Neural cell (in vitro differentiated cells): ENCODE results near the gene HCCS. TPM values are rescaled to one million over a fixed set of nuclear protein-coding genes. Genes with fewer than 3 reads are reported as not detected.

Experiments used
- H2AFZ ChIP-seq: fragments of 200-600, 300-800 bp; sonication (generic), shearing (Covaris generic); 2 replicates; pipeline ENCODE4 v1.6.0; 2014; ENCODE audit warnings: low read depth, mild to moderate bottlenecking, antibody characterized with exemption, low read length, moderate library complexity
- H3F3A ChIP-seq: fragments of 200-600 bp; shearing (Covaris generic); 2 replicates; pipeline ENCODE4 v1.6.1; 2016; ENCODE audit warnings: mild to moderate bottlenecking, moderate library complexity, mixed read lengths, antibody characterized with exemption, low read length; ENCODE audit not compliant: insufficient read depth, poor library complexity, severe bottlenecking
- H3K27ac ChIP-seq: fragments of 200-600, 300-800 bp; sonication (generic), shearing (Covaris generic); 2 replicates; pipeline ENCODE4 v1.5.1; 2014; ENCODE audit warnings: mild to moderate bottlenecking, low read length, moderate library complexity
- H3K27me3 ChIP-seq: fragments of 300-800, 200-600 bp; sonication (generic), shearing (Covaris generic); 2 replicates; pipeline ENCODE4 v1.6.0; 2014; ENCODE audit warnings: mild to moderate bottlenecking, low read depth, low read length, moderate library complexity; ENCODE audit not compliant: insufficient read depth
- H3K36me3 ChIP-seq: fragments of 300-800, 200-600 bp; sonication (generic), shearing (Covaris generic); 2 replicates; pipeline ENCODE4 v1.5.1; 2014; ENCODE audit warnings: mild to moderate bottlenecking, antibody characterized with exemption, low read length, moderate library complexity; ENCODE audit not compliant: insufficient read depth
- H3K4me2 ChIP-seq: fragments of 300-800, 200-600 bp; sonication (generic), shearing (Covaris generic); 2 replicates; pipeline ENCODE4 v1.6.0; 2014; ENCODE audit warnings: mild to moderate bottlenecking, low read length
- H3K4me3 ChIP-seq: fragments of 300-800, 200-600 bp; sonication (generic), shearing (Covaris generic); 2 replicates; pipeline ENCODE4 v1.5.1; 2014; ENCODE audit warnings: mild to moderate bottlenecking, low read length, moderate library complexity
- H3K79me2 ChIP-seq: fragments of 200-600 bp; shearing (Covaris generic); replicated peaks from 2 replicates; pipeline ENCODE4 v1.6.0; 2014; ENCODE audit warnings: mild to moderate bottlenecking, low read length, moderate library complexity; ENCODE audit not compliant: insufficient read depth
- H3K9ac ChIP-seq: fragments of 300-800, 200-600 bp; sonication (generic), shearing (Covaris generic); 2 replicates; pipeline ENCODE4 v1.6.1; 2016; ENCODE audit warnings: mild to moderate bottlenecking, low read length, mixed read lengths
- H3K9me2 ChIP-seq: fragments of 200-600 bp; shearing (Covaris generic); 2 replicates; pipeline ENCODE4 v1.6.1; 2016; ENCODE audit warnings: mild to moderate bottlenecking, low read length, mixed read lengths; ENCODE audit not compliant: insufficient read depth
- H3K9me3 ChIP-seq: fragments of 200-600, 300-800 bp; sonication (generic), shearing (Covaris generic); 2 replicates; pipeline ENCODE4 v1.6.1; 2016; ENCODE audit warnings: mild to moderate bottlenecking, mixed run types, low read length, moderate library complexity, mixed read lengths
- H4K20me1 ChIP-seq: fragments of 200-600 bp; shearing (Covaris generic); 2 replicates; pipeline ENCODE4 v1.6.1; 2016; ENCODE audit warnings: mild to moderate bottlenecking, mixed run types; ENCODE audit not compliant: insufficient read depth
- EP300 ChIP-seq: fragments of 450-650 bp; conservative IDR thresholded peaks from 2 replicates; pipeline ENCODE4 v1.6.1; 2014; ENCODE audit warnings: antibody characterized with exemption, mild to moderate bottlenecking, moderate library complexity; ENCODE audit not compliant: poor library complexity, severe bottlenecking
- EZH2 ChIP-seq: fragments of 200-600, 300-800 bp; shearing (Covaris generic), sonication (generic); IDR thresholded peaks from 2 replicates; pipeline ENCODE4 v1.6.1; 2014; ENCODE audit warnings: antibody characterized with exemption, low read length, borderline replicate concordance, mild to moderate bottlenecking; ENCODE audit not compliant: insufficient read depth, poor library complexity, severe bottlenecking
- MXI1 ChIP-seq: fragments of 450-650 bp; conservative IDR thresholded peaks from 2 replicates; pipeline ENCODE4 v1.6.1; 2014; ENCODE audit warnings: antibody characterized with exemption, mild to moderate bottlenecking; ENCODE audit not compliant: poor library complexity, severe bottlenecking
- POLR2AphosphoS5 ChIP-seq: IDR thresholded peaks from 2 replicates; pipeline ENCODE4 v1.6.1; 2012
- RAD21 ChIP-seq: fragments of 450-650 bp; conservative IDR thresholded peaks from 2 replicates; pipeline ENCODE4 v1.6.1; 2014; ENCODE audit warnings: antibody characterized with exemption, mild to moderate bottlenecking, moderate library complexity
- REST ChIP-seq: IDR thresholded peaks from 2 replicates; pipeline ENCODE4 v1.6.1; 2012; ENCODE audit warnings: borderline replicate concordance
- SMC3 ChIP-seq: fragments of 450-650 bp; conservative IDR thresholded peaks from 2 replicates; pipeline ENCODE4 v1.6.1; 2014; ENCODE audit warnings: antibody characterized with exemption, mild to moderate bottlenecking, moderate library complexity; ENCODE audit not compliant: poor library complexity
- TAF1 ChIP-seq: IDR thresholded peaks from 2 replicates; pipeline ENCODE4 v1.6.1; 2012; ENCODE audit warnings: low read depth
- polyA plus RNA-seq: library from polyadenylated mRNA; depleted of rRNA; stranded (reverse); fragments of >200 nt; gene quantifications from 2 replicates; pipeline ENCODE4 v1.2.3, GENCODE V29; 2014
- TF ChIP-seq, protein P1 (sequence below): fragments of 450-650 bp; IDR thresholded peaks from 2 replicates; pipeline ENCODE4 v1.5.1; 2014; ENCODE audit warnings: antibody characterized with exemption, mild to moderate bottlenecking, moderate library complexity; ENCODE audit not compliant: poor library complexity, severe bottlenecking

Gene HCCS
- polyA plus RNA-seq, 1 donor from 2014 or later = 17.6 TPM

DNA sequence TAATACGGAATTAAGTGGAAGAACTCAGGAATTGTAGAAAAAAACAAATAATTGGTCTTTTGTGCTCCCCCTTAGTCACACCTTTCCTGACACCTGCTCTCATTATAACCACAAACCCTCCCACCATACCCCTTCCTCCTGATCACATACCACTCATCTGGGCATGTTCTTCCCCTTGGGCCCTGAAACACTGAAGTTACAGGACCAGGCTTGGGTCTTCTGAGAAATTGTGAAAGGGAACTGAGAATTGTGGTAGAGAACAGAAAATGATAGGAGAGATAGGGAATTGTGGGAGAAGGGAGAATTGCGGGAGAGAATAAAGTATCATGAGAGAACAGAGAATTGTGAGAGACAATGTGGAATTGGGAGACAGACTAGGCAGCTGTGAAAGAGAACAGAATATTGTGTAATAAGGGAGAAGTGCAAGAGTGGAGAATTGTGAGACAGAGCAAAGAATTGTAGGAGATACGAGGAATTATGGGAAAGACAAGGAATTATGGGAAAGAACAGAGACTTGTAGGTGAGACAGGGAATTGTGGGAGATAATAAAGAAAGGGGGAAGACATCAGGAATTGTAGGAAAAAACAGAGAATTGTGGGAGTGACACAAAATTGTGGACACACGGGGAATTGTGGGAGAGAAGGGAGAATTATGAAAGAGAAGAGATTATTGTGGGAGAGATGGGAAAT is 2.7 kb upstream of the HCCS start:
- no peaks in the 10 kb centered on the region for H3K27me3 ChIP-seq
- no peak for TF ChIP-seq POLR2AphosphoS5
- no peaks in the 10 kb centered on the region for H3K9me2 ChIP-seq
- H3F3A ChIP-seq = no peaks in the 10 kb centered on the region
- H3K27ac ChIP-seq = no peak overlapping the region
- no peak overlapping the region for H3K4me2 ChIP-seq
- no peaks in the 10 kb centered on the region for H3K36me3 ChIP-seq
- no peak overlapping the region for H3K4me3 ChIP-seq
- no peak overlapping the region for H3K9ac ChIP-seq
- H4K20me1 ChIP-seq = no peaks in the 10 kb centered on the region
- no peak overlapping the region for H2AFZ ChIP-seq
- H3K79me2 ChIP-seq = peaks cover 6% of the 10 kb centered on the region
- H3K9me3 ChIP-seq = no peaks in the 10 kb centered on the region

GRCh38 chrX:11109968-11110367 is 1.2 kb upstream of the HCCS start:
- TF ChIP-seq POLR2AphosphoS5 (no peak), EP300 (no peak), REST (no peak), EZH2 (no peak), TAF1 (no peak), SMC3 (no peak), RAD21 (no peak), MXI1 (no peak)
- TF ChIP-seq, protein P1, sequence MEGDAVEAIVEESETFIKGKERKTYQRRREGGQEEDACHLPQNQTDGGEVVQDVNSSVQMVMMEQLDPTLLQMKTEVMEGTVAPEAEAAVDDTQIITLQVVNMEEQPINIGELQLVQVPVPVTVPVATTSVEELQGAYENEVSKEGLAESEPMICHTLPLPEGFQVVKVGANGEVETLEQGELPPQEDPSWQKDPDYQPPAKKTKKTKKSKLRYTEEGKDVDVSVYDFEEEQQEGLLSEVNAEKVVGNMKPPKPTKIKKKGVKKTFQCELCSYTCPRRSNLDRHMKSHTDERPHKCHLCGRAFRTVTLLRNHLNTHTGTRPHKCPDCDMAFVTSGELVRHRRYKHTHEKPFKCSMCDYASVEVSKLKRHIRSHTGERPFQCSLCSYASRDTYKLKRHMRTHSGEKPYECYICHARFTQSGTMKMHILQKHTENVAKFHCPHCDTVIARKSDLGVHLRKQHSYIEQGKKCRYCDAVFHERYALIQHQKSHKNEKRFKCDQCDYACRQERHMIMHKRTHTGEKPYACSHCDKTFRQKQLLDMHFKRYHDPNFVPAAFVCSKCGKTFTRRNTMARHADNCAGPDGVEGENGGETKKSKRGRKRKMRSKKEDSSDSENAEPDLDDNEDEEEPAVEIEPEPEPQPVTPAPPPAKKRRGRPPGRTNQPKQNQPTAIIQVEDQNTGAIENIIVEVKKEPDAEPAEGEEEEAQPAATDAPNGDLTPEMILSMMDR = no peak

DNA sequence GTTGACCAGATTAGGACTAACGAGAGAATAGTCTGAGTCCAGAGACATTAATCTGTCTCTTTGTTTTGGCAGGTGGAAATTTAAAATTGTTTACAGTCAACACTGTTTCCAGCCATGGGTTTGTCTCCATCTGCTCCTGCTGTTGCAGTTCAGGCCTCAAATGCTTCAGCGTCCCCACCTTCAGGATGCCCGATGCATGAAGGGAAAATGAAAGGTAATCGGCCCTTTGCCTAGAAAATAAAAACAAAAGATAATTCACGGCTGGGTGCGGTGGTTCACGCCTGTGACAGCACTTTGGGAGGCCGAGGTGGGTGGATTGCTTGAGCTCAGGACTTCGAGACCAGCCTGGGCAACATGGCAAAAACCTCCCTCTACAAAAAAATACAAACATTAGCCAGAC is 815 bp downstream of the HCCS start:
- TF ChIP-seq, protein P1 = no peak
- TF ChIP-seq EZH2 = no peak
- no peak for TF ChIP-seq EP300
- no peak for TF ChIP-seq REST
- no peak for TF ChIP-seq POLR2AphosphoS5
- no peak for TF ChIP-seq TAF1
- no peak for TF ChIP-seq SMC3
- no peak for TF ChIP-seq MXI1
- TF ChIP-seq RAD21 = no peak
- Histone ChIP-seq H3K9me2 (no peaks in the 10 kb centered on the region), H3K9ac (peak overlapping the region; percentile 85), H3K36me3 (no peaks in the 10 kb centered on the region), H3K27ac (no peak overlapping the region), H3K27me3 (no peaks in the 10 kb centered on the region), H2AFZ (no peak overlapping the region), H4K20me1 (no peaks in the 10 kb centered on the region), H3K79me2 (peaks cover 6% of the 10 kb centered on the region), H3F3A (no peaks in the 10 kb centered on the region), H3K4me3 (peak overlapping the region; percentile 81), H3K9me3 (no peaks in the 10 kb centered on the region), H3K4me2 (peak overlapping the region; percentile 65)

More at GRCh38 chrX:11109968-11110367, 1.2 kb upstream of the HCCS start:
- no peaks in the 10 kb centered on the region for H3K9me3 ChIP-seq
- H3K27me3 ChIP-seq = no peaks in the 10 kb centered on the region
- H3K79me2 ChIP-seq = peaks cover 6% of the 10 kb centered on the region
- H3K9ac ChIP-seq = no peak overlapping the region
- no peak overlapping the region for H3K27ac ChIP-seq
- peak overlapping the region; percentile 81 for H3K4me3 ChIP-seq
- no peaks in the 10 kb centered on the region for H4K20me1 ChIP-seq
- no peak overlapping the region for H2AFZ ChIP-seq
- no peaks in the 10 kb centered on the region for H3K9me2 ChIP-seq
- no peaks in the 10 kb centered on the region for H3K36me3 ChIP-seq
- H3K4me2 ChIP-seq = no peak overlapping the region
- H3F3A ChIP-seq = no peaks in the 10 kb centered on the region
